Activated naive CD4-positive, alpha-beta T cell treated with anti-CD3 and anti-CD28 coated beads, Interleukin-2, amount 50 U/mL, for 72 hours (primary cell): Measurements from ENCODE around the gene ABCC10. TPM values are rescaled to one million over a fixed set of nuclear protein-coding genes. Genes with fewer than 3 reads are reported as not detected.

ENCODE experiments used
- ATAC-seq, 2 donors: fragments of 150-1000 bp; cut with Tn5 transposase; 2 replicates each; pipeline ENCODE4 v1.10.0; 2021; ENCODE audit warnings: mild to moderate bottlenecking in 2 of 2, moderate library complexity in 2 of 2
- DNase-seq, 2 donors: peaks; one replicate each; pipeline ENCODE4 v3.0.0; 2021 to 2022; ENCODE audit warnings: low spot score in 2 of 2
- H3K27ac Mint-ChIP-seq, 2 donors: one replicate each; pipeline ENCODE4 v1.8.0; 2022; ENCODE audit warnings: mild to moderate bottlenecking in 2 of 2, mixed read lengths in 2 of 2
- H3K36me3 Mint-ChIP-seq, 2 donors: one replicate each; pipeline ENCODE4 v1.8.0; 2022; ENCODE audit warnings: mixed read lengths in 2 of 2
- H3K9me3 Mint-ChIP-seq, 2 donors: one replicate each; pipeline ENCODE4 v1.8.0; 2022; ENCODE audit warnings: mixed read lengths in 2 of 2
- total RNA-seq, 2 donors: library from RNA; stranded (reverse); gene quantifications; one replicate each; pipeline ENCODE4 v1.2.3, GENCODE V29; 2022

Gene ABCC10
- total RNA-seq, 2 donors from 2014 or later = 30.2 to 46.2 TPM

DNA sequence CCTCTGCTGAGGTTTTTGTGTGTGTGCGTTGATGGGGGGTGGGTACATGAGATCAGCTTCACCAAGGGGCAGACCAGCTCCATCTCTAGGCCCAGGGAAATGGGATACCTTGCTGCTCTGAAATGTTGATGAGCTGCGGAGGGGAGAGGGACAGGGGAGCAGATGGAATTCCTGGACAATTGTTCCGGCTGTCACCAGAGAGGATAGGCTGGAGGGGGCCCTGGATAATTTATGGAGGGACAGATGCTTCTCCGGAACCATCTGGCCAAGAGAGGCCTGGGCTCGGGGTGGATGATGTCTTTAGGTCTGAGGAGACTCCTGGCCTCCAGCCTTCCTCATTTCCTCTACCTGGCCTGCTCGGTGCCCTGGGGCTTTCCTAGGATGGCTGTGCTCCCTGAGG, 48.2 kb downstream of the ABCC10 start:
- DNase-seq = no peak
- H3K36me3 Mint-ChIP-seq = peaks cover 6 to 9% of the 10 kb centered on the region in 2 donors
- H3K9me3 Mint-ChIP-seq = no peaks in the 10 kb centered on the region
- ATAC-seq = no peak
- no peak overlapping the region for H3K27ac Mint-ChIP-seq

DNA sequence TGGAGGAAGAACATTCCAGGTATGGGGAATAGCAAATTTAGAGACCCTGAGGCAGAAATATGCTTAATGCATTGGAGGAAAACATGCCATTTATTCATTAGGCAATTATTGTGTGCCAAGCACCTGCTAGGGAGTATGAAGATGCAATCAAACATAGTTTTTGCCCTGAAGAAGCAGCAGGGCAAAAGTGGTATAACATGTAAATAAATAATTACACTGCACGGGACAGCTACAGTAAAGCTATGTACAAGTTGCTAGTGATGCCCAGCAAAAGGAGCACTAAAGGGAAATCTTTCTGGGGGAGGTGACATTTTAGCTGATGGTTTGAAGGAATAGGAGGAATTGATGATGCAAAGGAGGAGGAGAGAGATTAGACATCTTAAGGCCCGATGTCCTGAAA, 49.4 kb downstream of the ABCC10 start:
- ATAC-seq (no peak), DNase-seq (no peak)
- Mint-ChIP-seq H3K36me3 (peaks cover 6 to 9% of the 10 kb centered on the region in 2 donors), H3K9me3 (no peaks in the 10 kb centered on the region), H3K27ac (peak overlapping the region; percentile 91 to 96)

- Mint-ChIP-seq H3K36me3 (peaks cover 6 to 9% of the 10 kb centered on the region in 2 donors), H3K27ac (peak within 1 kb of the TSS; percentile 91 to 96), H3K9me3 (no peaks in the 10 kb centered on the region)
- DNase-seq = peak; percentile 93 to 99
- peak; percentile 100 for ATAC-seq
Observed at GRCh38 chr6:43477235-43478007, 50.1 kb downstream of the ABCC10 start, which contains the start of gene TJAP1. TSS of gene TJAP1 (plus strand) at chr6:43477570. CDS start at chr6:43499002, 21,432 bp downstream.

DNA sequence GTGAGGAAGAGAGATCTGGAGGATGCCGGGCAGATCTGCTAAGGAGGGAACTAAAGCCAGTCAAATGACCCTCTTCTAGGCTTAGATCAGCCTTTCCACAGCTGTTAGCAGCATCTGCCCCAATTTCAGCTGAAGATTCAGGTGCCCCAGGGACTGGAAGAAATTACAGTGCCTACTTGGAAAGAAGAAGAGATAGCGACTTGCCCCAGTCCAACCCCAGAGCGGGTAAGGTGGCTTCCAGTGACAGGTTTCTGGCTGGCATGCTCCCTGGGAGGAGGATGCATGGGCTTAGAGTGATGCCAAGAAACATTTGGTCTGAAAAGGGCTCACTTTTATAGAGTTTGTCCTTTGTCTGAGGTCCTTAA, 50.6 kb downstream of the ABCC10 start:
- ATAC-seq = no peak
- H3K27ac Mint-ChIP-seq = peak overlapping the region; percentile 91 to 96
- H3K9me3 Mint-ChIP-seq = no peaks in the 10 kb centered on the region
- no peak for DNase-seq
- peaks cover 6 to 9% of the 10 kb centered on the region in 2 donors for H3K36me3 Mint-ChIP-seq

- H3K36me3 Mint-ChIP-seq = peaks cover 6 to 9% of the 10 kb centered on the region in 2 donors
- no peak overlapping the region for H3K27ac Mint-ChIP-seq
- ATAC-seq (no peak), DNase-seq (no peak)
- no peaks in the 10 kb centered on the region for H3K9me3 Mint-ChIP-seq
Observed at GRCh38 chr6:43481075-43481474, 53.7 kb downstream of the ABCC10 start.

- H3K27ac Mint-ChIP-seq = no peak overlapping the region
Observed at GRCh38 chr6:43481591-43482236, 54.4 kb downstream of the ABCC10 start.

DNA sequence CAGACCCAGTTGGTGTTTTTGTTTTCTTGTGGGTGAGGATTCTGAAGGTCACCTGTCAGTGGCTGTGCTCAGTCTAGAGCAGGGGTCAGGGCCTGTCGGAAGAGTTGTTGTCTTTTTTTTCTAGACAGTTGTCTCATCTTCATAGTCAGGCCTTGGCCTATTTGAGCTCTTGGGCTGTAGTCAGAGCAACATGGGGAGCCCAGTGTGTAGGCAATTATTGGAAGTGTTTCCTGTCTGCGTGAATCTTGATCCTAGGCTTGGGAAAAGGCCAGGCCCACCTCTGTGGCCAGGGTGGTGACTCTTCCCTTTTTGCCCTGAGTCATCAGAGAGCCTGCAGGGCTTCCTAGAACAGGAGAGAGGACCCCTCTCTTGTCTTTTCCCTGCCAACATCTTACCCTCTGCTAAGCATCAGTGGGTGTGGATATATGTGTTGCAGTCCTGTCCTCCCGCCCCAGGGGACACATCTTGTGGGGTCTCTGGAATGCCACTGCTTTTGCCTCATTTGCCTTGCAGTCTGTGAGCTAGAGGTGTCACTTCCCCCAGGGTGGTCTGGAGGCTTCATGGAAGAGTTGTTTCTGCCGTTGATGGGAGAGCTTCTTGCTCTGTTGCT, 61.4 kb downstream of the ABCC10 start:
- no peaks in the 10 kb centered on the region for H3K9me3 Mint-ChIP-seq
- DNase-seq (no peak), ATAC-seq (no peak)
- H3K36me3 Mint-ChIP-seq = no peaks in the 10 kb centered on the region
- H3K27ac Mint-ChIP-seq = peak overlapping the region in 1 of 2 donors; percentile 33

More at GRCh38 chr6:43481591-43482236, 54.4 kb downstream of the ABCC10 start:
- H3K36me3 Mint-ChIP-seq = peaks cover 6 to 9% of the 10 kb centered on the region in 2 donors
- no peak for DNase-seq
- ATAC-seq = peak in 1 of 2 donors; percentile 33
- no peaks in the 10 kb centered on the region for H3K9me3 Mint-ChIP-seq

DNA sequence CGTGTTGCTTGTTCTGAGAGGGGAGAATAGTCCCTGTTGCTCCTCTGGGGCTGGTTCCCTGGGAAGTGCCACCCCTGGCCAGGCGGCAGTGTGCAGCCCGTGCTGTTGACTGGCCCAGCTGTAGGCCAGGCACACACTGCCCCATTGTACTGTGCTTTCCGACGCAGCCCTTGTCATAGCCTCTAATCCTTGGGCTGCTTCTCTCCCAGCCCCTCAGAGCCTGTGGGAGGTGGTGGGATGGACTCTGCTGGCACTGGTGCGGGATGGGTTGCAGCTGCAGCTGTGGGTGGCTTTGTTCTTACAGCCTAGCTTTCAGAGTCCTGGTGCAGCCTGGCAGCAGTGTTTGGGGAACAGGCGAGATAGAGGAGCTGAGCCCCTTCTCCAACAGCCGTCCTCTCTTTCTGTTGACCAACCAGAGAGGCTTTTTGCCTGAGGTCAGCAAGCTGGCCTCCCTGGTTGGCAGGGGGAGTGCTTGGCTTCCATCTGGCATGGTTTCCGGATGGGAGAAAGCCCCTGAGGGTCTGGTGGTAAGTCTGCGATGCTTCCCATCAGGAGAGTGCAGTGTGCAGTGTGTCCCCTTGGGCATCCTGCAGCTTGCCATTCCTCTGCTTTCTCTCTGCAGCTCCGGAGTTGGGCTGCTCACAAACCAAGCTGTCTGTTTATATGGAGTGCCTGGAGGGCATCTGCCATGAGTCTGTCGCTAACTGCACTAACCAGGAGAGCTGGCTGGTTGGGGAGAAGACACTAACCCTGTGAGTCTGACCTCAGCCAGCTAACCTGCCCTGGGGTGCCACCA, 62.1 kb downstream of the ABCC10 start:
- DNase-seq (no peak), ATAC-seq (no peak)
- peak overlapping the region; percentile 33 to 62 for H3K27ac Mint-ChIP-seq
- no peaks in the 10 kb centered on the region for H3K36me3 Mint-ChIP-seq
- no peaks in the 10 kb centered on the region for H3K9me3 Mint-ChIP-seq

DNA sequence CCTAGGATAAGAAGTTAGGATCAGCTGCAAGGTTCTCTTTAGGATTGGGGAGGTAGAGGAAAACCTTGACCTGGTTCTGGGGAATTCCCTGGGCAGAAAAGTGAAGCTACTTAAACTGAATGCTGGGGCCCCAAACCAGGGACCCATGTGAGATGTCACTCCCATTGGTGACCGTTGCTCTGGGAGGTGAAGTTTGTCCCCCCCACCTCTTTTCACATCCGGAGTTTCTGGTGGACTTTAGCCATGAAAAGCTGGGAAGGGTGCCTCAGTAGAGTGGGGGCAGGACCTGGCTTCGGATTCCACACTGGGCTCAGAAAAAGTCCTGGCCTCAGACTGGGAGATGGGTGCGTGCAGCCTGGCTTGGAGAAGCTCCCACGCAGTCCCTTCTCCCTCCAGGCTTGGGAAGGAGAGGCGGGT, 63.2 kb downstream of the ABCC10 start:
- Mint-ChIP-seq H3K9me3 (no peaks in the 10 kb centered on the region), H3K27ac (peak overlapping the region in 1 of 2 donors; percentile 62), H3K36me3 (no peaks in the 10 kb centered on the region)
- ATAC-seq = no peak
- DNase-seq = no peak

DNA sequence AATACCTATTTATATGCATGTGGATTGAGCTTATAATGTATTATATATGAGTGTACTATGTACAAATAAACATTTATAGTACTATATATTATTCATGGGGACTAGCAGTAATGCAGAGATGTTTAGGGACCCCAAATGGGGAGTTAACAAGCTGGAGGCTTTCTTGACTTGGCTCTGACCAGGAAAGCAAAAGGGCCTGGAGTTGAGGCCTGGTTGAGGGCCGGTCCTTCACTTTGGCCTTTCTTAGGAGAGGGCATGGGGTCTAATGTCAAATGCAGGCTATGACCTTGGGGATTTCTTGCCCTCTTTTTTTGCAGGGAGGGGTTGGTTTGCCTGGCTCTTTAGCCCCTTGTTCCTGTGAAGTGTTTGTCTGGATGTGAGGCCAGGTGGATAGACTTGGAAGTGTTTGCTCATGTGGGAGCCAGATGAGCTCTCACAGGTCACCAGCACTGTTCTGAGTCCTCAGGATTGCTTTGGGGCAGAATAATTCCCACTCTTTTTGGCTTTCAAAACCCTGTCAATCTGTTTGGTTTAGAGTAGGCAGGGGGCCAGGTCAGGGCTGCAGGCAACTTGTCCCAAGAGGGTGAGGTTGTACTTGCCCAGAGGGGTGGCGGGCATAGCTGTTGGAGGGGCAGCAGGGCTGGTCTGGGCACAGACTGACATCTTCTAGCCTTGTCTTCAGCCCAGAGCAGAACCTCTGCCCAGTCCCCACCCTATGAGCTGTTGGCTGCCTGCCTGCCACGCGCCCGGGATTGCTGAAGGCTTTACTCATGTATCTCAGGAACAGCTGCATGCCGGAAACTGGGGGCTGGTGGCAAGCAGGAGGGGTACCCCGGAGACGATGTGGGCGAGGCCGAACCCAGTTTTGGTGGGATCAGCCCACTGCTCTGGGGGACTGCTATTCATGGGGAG, 64.7 kb downstream of the ABCC10 start:
- DNase-seq (no peak), ATAC-seq (no peak)
- H3K9me3 Mint-ChIP-seq = no peaks in the 10 kb centered on the region
- no peaks in the 10 kb centered on the region for H3K36me3 Mint-ChIP-seq
- H3K27ac Mint-ChIP-seq = peak overlapping the region; percentile 21 to 86

DNA sequence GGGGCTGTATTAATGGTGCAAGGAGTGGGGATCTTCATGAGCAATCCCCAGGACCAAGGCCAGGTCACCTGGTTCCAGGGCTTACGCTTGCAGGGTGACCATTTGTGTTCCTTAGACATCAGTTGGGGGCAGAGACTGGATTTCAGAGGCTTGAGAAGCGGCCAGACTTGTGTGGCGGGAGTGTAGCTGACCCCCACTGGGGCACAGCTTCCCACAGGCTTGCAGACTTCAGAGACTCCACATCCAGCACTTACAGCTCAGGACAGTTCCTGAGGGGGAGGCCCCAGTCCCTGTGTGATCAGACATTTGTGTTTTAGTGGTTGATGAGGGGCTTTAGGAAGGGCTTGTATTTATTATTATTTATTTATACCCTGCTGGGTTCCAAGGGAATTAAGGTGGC, 65.3 kb downstream of the ABCC10 start:
- ATAC-seq = no peak
- H3K27ac Mint-ChIP-seq = peak overlapping the region in 1 of 2 donors; percentile 21
- no peaks in the 10 kb centered on the region for H3K36me3 Mint-ChIP-seq
- H3K9me3 Mint-ChIP-seq = no peaks in the 10 kb centered on the region
- no peak for DNase-seq

DNA sequence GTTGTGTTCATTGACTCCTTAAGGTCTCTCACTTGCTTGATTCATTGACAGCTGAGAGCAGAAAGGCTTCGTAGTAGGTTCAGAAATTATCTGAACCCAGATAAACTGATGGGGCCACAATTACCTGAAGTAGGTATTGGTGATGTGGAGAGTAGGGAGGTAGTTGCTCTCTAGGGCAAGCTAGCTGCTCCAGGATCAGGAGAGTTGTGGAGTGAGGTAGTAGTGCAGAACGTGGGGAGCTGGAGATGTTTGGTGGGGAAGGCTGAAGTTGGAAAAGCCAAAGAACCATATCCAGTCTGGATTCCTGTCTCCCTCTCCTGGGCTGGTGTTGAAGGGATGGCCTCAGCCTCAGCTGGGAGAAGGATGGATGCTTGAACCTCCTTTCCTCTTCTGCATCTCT, 65.9 kb downstream of the ABCC10 start:
- no peak for ATAC-seq
- no peak for DNase-seq
- H3K9me3 Mint-ChIP-seq = no peaks in the 10 kb centered on the region
- peak overlapping the region in 1 of 2 donors; percentile 21 for H3K27ac Mint-ChIP-seq
- H3K36me3 Mint-ChIP-seq = no peaks in the 10 kb centered on the region

DNA sequence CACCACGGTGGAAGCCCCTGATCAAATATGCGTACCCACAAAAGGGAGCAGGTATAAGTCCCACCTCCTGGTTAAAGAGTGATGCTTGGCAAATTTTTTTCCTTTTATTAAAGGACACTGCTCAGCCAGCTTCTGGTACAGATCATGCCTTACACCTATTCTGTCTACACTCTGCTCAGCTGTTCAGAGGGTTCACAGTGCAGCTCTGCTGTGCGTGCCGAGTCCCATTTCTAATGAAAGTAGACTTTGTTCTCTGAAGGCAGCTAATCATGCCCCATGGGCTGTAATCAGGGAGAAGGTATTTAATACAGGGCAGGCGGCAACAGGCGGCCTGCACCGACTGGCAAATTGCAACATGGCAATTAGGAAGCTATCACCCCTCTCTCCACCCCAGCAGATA, 66.5 kb downstream of the ABCC10 start:
- Mint-ChIP-seq H3K36me3 (no peaks in the 10 kb centered on the region), H3K9me3 (no peaks in the 10 kb centered on the region), H3K27ac (peak overlapping the region in 1 of 2 donors; percentile 36)
- no peak for ATAC-seq
- no peak for DNase-seq

DNA sequence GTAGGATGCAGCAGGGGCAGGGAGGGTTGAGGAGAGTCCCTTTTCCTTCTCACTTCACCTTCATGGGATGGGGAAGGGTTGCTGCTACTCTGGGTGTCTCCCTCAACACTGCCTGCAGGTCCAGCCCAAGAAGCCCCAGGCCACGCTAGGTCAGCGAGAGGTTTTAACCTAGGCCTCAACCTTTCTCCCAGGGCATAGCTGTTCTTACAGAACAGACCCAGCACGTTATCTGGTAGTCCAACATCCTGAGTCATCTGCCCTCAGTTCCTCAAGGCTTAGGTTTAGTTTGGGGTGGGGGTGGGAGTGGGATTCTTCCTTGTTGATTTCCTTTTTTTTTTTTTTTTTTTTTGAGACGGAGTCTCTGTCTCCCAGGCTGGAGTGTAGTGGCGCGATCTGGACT, 67.0 kb downstream of the ABCC10 start:
- Mint-ChIP-seq H3K27ac (peak overlapping the region in 1 of 2 donors; percentile 68), H3K36me3 (no peaks in the 10 kb centered on the region)
- no peak for DNase-seq

DNA sequence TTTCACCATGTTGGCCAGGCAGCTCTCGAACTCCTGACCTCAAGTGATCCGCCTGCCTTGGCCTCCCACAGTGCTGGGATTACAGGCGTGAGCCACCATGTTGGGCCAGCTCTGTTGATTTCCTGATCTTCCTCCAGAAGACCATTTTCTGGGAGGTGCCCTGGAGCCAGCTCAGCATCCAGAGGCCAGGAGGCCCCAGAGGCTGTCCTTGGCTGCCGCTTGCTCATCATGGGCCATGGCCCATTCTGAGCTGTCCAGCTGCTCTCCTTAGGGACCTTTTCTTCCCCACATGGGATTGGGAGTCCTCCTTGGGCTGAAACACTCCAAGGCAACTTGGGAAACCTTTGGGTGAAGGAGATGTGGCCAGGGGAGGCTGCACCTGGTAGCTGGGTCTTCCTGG, 67.4 kb downstream of the ABCC10 start:
- Mint-ChIP-seq H3K36me3 (no peaks in the 10 kb centered on the region), H3K9me3 (no peaks in the 10 kb centered on the region), H3K27ac (peak overlapping the region in 1 of 2 donors; percentile 68)
- DNase-seq (no peak), ATAC-seq (no peak)

More for the DNA sequence above, 67.0 kb downstream of the ABCC10 start:
- no peaks in the 10 kb centered on the region for H3K9me3 Mint-ChIP-seq
- no peak for ATAC-seq
